ENCODE data around the gene HNRNPL. TPM values are rescaled to one million over a fixed set of nuclear protein-coding genes. Genes with fewer than 3 reads are reported as not detected.
"Not testable (repeated sequence)": the region's sequence is repeated elsewhere in the genome, so short reads cannot be mapped to it uniquely, and the experiment has no call there.

The HNRNPL gene
- total and polyA plus RNA-seq, 8 donors = 252 to 470 (median 429) TPM

- peak; percentile 61 for ATAC-seq
- no peaks in the 10 kb centered on the region for H3K27me3 ChIP-seq
- DNase-seq = no peak
- no peak for TF ChIP-seq CTCF (IDR thresholded peaks at IDR 0.05)
- H3K4me3 ChIP-seq = no peak within 1 kb of the TSS
- H3K9me3 ChIP-seq = no peaks in the 10 kb centered on the region
- no peaks in the 10 kb centered on the region for H3K4me1 ChIP-seq
- peaks cover 0 to 36% of the 10 kb centered on the region in 2 donors for H3K36me3 ChIP-seq
- intact Hi-C loops (cut with DNase I) = no loop called here
- H3K27ac ChIP-seq = no peak within 1 kb of the TSS
Measured at GRCh38 chr19:38812841-38813320, 36.9 kb downstream of the HNRNPL start, which contains the start of gene LGALS4. TSS of gene LGALS4 (minus strand) at chr19:38812945. CDS start at chr19:38812886, 59 bp downstream.

- Histone ChIP-seq H3K4me3 (no peak overlapping the region), H3K36me3 (peaks cover 0 to 30% of the 10 kb centered on the region in 2 donors), H3K4me1 (no peaks in the 10 kb centered on the region), H3K27me3 (no peaks in the 10 kb centered on the region), H3K9me3 (no peaks in the 10 kb centered on the region), H3K27ac (no peak overlapping the region)
- intact Hi-C loops (cut with DNase I) = no loop called here
- DNase-seq (no peak), ATAC-seq (no peak)
- no peak for TF ChIP-seq CTCF (IDR thresholded peaks at IDR 0.05)
Measured at GRCh38 chr19:38812009-38812840, 37.6 kb downstream of the HNRNPL start.

DNA sequence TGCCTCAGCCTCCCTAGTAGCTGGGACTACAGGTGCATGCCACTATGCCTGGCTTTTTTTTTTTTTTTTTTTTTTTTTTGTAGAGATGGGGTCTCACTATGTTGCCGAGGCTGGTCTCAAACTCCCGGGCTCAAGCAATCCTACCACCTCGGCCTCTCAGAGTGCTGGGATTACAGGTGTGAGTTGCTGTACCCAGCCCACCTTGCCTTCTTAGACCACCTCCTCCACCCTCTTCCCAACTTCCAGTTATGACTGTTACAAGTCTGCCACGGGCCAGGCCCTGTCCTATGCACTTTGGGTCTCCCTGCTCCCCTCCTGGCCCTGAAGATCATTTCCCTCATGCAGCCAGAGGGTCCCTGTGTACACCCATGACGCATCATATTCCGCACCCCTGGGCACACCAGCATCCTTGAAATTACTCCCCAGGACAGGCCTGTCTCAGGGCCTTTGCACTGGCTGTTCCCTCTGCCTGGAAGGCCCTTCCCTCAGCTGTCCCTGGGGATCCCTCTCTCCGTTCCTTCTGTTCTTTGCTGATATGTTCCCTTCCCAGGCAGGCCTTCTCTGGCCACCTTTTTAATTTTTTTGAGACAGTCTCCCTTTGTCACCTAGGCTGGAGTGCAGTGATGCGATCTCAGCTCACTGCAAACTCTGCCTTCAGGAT, 40.1 kb downstream of the HNRNPL start:
- intact Hi-C loops (cut with DNase I) = no loop called here
- H3K27me3 ChIP-seq = no peaks in the 10 kb centered on the region
- DNase-seq (no peak), ATAC-seq (no peak)
- no peak for TF ChIP-seq CTCF (IDR thresholded peaks at IDR 0.05)
- no peak overlapping the region for H3K4me3 ChIP-seq
- H3K9me3 ChIP-seq = no peaks in the 10 kb centered on the region
- no peak overlapping the region for H3K27ac ChIP-seq
- no peaks in the 10 kb centered on the region for H3K4me1 ChIP-seq
- H3K36me3 ChIP-seq = peaks cover 0 to 5% of the 10 kb centered on the region in 2 donors

DNA sequence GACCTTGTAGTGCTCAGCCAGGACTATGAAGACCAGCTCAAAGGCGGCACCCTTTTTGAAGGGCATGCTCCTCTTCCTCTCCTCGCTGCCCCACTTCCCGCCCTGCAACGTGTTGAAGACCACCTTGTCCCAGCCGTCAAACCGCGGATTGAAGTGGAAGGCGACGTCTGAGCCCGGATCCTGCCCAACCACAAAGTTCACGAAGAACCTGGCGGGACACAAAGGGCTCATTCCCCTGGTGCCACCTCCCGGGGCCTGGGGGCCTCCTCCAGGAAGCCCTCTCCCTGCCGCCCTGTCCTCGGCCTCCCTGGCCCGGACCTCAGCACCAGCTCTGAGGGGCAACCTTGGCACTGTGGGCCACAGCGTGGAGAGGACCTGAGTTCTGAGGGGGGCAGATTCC, 41.0 kb downstream of the HNRNPL start:
- Histone ChIP-seq H3K9me3 (no peaks in the 10 kb centered on the region), H3K27ac (no peak overlapping the region), H3K4me1 (no peaks in the 10 kb centered on the region), H3K36me3 (no peaks in the 10 kb centered on the region), H3K27me3 (no peaks in the 10 kb centered on the region), H3K4me3 (no peak overlapping the region)
- intact Hi-C loops (cut with DNase I) = no loop called here
- ATAC-seq (no peak), DNase-seq (no peak)
- no peak for TF ChIP-seq CTCF (IDR thresholded peaks at IDR 0.05)

GRCh38 chr19:38807374-38808098, 42.2 kb downstream of the HNRNPL start:
- intact Hi-C loops (cut with DNase I) = not testable (repeated sequence)

More at GRCh38 chr19:38807374-38808098, 42.2 kb downstream of the HNRNPL start:
- H3K4me1 ChIP-seq, H3K27me3 ChIP-seq, H3K9me3 ChIP-seq, H3K4me3 ChIP-seq, DNase-seq, H3K36me3 ChIP-seq: not testable (repeated sequence)
- ATAC-seq = peak; percentile 41
- H3K27ac ChIP-seq = peak overlapping the region in 1 of 2 donors; percentile 33
